Gastrocnemius medialis (tissue), 4 donors: ENCODE results near the gene FOSB.

Experiments used
- POLR2A ChIP-seq, 2 donors: fragments of 450-650 bp; IDR thresholded peaks; one replicate each; pipeline ENCODE4 v1.6.1; 2017; ENCODE audit warnings: antibody characterized with exemption in 2 of 2, mild to moderate bottlenecking in 2 of 2, moderate library complexity in 2 of 2
- TF ChIP-seq, protein P1 (sequence below), 5 experiments: fragments of 450-650 bp in 3 of 5; fragments of 200-600 bp in 2 of 5; sonication (generic) in 2 of 5; IDR thresholded peaks in 4 of 5; conservative IDR thresholded peaks in 1 of 5; 1 replicate in 4 of 5; 2 replicates in 1 of 5; pipeline ENCODE4 v1.5.1; 2016 to 2019; ENCODE audit warnings: antibody characterized with exemption in 5 of 5, mild to moderate bottlenecking in 3 of 5, moderate library complexity in 3 of 5

DNA sequence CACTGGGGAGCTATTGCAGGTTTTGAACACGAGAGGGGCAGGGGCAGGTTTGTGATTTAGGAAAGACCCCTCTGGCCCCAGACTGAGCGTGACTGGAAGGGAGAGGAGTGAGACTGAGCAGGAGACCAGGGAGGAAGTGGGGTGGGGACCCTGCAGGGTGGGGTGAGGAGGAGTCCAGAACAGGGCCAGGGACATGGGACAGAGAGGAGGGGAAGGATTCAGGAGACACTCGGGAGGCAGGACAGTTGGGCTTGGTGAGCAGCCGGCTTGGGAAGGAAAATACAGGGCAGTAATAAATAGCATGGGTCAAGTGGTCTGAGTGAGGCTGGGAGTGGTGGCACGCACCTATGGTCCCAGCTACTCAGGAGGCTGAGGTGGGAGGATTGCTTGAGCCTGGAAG is 9.4 kb downstream of the FOSB start:
- TF ChIP-seq POLR2A (IDR thresholded peaks at IDR 0.05), result no peak
- TF ChIP-seq, protein P1, sequence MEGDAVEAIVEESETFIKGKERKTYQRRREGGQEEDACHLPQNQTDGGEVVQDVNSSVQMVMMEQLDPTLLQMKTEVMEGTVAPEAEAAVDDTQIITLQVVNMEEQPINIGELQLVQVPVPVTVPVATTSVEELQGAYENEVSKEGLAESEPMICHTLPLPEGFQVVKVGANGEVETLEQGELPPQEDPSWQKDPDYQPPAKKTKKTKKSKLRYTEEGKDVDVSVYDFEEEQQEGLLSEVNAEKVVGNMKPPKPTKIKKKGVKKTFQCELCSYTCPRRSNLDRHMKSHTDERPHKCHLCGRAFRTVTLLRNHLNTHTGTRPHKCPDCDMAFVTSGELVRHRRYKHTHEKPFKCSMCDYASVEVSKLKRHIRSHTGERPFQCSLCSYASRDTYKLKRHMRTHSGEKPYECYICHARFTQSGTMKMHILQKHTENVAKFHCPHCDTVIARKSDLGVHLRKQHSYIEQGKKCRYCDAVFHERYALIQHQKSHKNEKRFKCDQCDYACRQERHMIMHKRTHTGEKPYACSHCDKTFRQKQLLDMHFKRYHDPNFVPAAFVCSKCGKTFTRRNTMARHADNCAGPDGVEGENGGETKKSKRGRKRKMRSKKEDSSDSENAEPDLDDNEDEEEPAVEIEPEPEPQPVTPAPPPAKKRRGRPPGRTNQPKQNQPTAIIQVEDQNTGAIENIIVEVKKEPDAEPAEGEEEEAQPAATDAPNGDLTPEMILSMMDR (IDR thresholded peaks at IDR 0.05 in 4 of 5, conservative IDR thresholded peaks at IDR 0.05 in 1 of 5), result no peak
